ENCODE data around the gene OR6S1.
"Not testable (repeated sequence)": the region's sequence is repeated elsewhere in the genome, so short reads cannot be mapped to it uniquely, and the experiment has no call there.

The OR6S1 gene

GRCh38 chr14:20610002-20610765 is 31.3 kb downstream of the OR6S1 start:
- peak; percentile 69 for DNase-seq (ENCODE audit: low read depth)

GRCh38 chr14:20609215-20610001 is 32.1 kb downstream of the OR6S1 start:
- DNase-seq (ENCODE audit: low read depth) = no peak

GRCh38 chr14:20608383-20609110 is 32.9 kb downstream of the OR6S1 start:
- DNase-seq (ENCODE audit: low read depth) = no peak

- DNase-seq (ENCODE audit: low read depth) = no peak
Measured at GRCh38 chr14:20607617-20608016, 33.9 kb downstream of the OR6S1 start.

GRCh38 chr14:20606902-20607242 is 34.6 kb downstream of the OR6S1 start:
- DNase-seq (ENCODE audit: low read depth) = no peak

- DNase-seq (ENCODE audit: low read depth) = no peak
Measured at GRCh38 chr14:20606190-20606901, 35.1 kb downstream of the OR6S1 start.

GRCh38 chr14:20603813-20604690 is 37.4 kb downstream of the OR6S1 start:
- no peak for DNase-seq (ENCODE audit: low read depth)

- DNase-seq (ENCODE audit: low read depth) = no peak
Measured at GRCh38 chr14:20602583-20602982, 38.9 kb downstream of the OR6S1 start.

- no peak for DNase-seq (ENCODE audit: low read depth)
Measured at GRCh38 chr14:20601522-20601921, 40.0 kb downstream of the OR6S1 start.

- no peak for DNase-seq (ENCODE audit: low read depth)
Measured at GRCh38 chr14:20597108-20597507, 44.4 kb downstream of the OR6S1 start.

GRCh38 chr14:20595726-20596125 is 45.8 kb downstream of the OR6S1 start:
- DNase-seq (ENCODE audit: low read depth) = not testable (repeated sequence)

- no peak for DNase-seq (ENCODE audit: low read depth)
Measured at GRCh38 chr14:20592574-20592973, 48.9 kb downstream of the OR6S1 start.

GRCh38 chr14:20591235-20591634 is 50.3 kb downstream of the OR6S1 start, which contains the start of gene RNASE12:
Gene RNASE12, minus strand, starts transcription at chr14:20591376. Its CDS starts 653 bp downstream, at chr14:20590723.
- DNase-seq (ENCODE audit: low read depth) = no peak

Data from stimulated activated CD8-positive, alpha-beta memory T cell treated with anti-CD3 and anti-CD28 coated beads, Interleukin-4, amount 100 ng/mL, for 24 hours (primary cell).